Cardiac muscle cell (in vitro differentiated cells and primary cell): Measurements from ENCODE around the gene TYMS. TPM values are rescaled to one million over a fixed set of nuclear protein-coding genes. Genes with fewer than 3 reads are reported as not detected.

ENCODE experiments used
- DNase-seq, 2 donors: peaks; one replicate each; pipeline versions ENCODE4 v3.0.0 to v3.0.0-alpha.2; 2010 to 2017; ENCODE audit warnings: low read depth in 1 of 2, low spot score in 1 of 2
- H3K27ac ChIP-seq: fragments of 200-600 bp; sonication (generic); 2 replicates; pipeline ENCODE4 v1.5.1; 2016
- H3K27me3 ChIP-seq: fragments of 200-600 bp; sonication (generic); 2 replicates; pipeline ENCODE4 v1.6.0; 2016; ENCODE audit warnings: control low read depth
- H3K36me3 ChIP-seq: fragments of 200-600 bp; sonication (generic); 2 replicates; pipeline ENCODE4 v1.5.1; 2016; ENCODE audit warnings: control low read depth
- H3K4me1 ChIP-seq: fragments of 200-600 bp; sonication (generic); 2 replicates; pipeline ENCODE4 v1.8.1; 2017; ENCODE audit warnings: low read depth, mild to moderate bottlenecking, mixed run types
- H3K4me3 ChIP-seq: fragments of 200-600 bp; sonication (generic); 2 replicates; pipeline ENCODE4 v1.5.1; 2016; ENCODE audit warnings: mild to moderate bottlenecking
- H3K9me3 ChIP-seq: fragments of 200-600 bp; sonication (generic); 2 replicates; pipeline ENCODE4 v1.5.1; 2017; ENCODE audit warnings: low read depth, mild to moderate bottlenecking, control low read depth
- polyA plus RNA-seq: library from polyadenylated mRNA; unstranded; fragments of >200 nt; fragmentation: Nextera tagmentation; extraction: Ambion mirVana; gene quantifications from 2 replicates; pipeline ENCODE4 v1.2.1, GENCODE V29; 2016
- total RNA-seq: library from RNA; depleted of rRNA; stranded (reverse); fragments of >200 nt; gene quantifications from 2 replicates; pipeline ENCODE4 v1.2.3, GENCODE V29; 2016
- TF ChIP-seq, protein P1 (sequence below): IDR thresholded peaks from 2 replicates; pipeline ENCODE4 v1.5.1; 2012; ENCODE audit warnings: low read depth, mild to moderate bottlenecking, low read length

TYMS gene
- total and polyA plus RNA-seq, 2 experiments from 2014 or later, result 86.5 to 177 TPM

GRCh38 chr18:631560-631959 lies 25.9 kb upstream of the TYMS start:
- Histone ChIP-seq H3K4me1 (no peaks in the 10 kb centered on the region), H3K9me3 (no peaks in the 10 kb centered on the region), H3K36me3 (no peaks in the 10 kb centered on the region), H3K27me3 (no peaks in the 10 kb centered on the region), H3K27ac (no peak overlapping the region), H3K4me3 (no peak overlapping the region)
- no peak for DNase-seq
- TF ChIP-seq, protein P1, sequence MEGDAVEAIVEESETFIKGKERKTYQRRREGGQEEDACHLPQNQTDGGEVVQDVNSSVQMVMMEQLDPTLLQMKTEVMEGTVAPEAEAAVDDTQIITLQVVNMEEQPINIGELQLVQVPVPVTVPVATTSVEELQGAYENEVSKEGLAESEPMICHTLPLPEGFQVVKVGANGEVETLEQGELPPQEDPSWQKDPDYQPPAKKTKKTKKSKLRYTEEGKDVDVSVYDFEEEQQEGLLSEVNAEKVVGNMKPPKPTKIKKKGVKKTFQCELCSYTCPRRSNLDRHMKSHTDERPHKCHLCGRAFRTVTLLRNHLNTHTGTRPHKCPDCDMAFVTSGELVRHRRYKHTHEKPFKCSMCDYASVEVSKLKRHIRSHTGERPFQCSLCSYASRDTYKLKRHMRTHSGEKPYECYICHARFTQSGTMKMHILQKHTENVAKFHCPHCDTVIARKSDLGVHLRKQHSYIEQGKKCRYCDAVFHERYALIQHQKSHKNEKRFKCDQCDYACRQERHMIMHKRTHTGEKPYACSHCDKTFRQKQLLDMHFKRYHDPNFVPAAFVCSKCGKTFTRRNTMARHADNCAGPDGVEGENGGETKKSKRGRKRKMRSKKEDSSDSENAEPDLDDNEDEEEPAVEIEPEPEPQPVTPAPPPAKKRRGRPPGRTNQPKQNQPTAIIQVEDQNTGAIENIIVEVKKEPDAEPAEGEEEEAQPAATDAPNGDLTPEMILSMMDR, result no peak

DNA sequence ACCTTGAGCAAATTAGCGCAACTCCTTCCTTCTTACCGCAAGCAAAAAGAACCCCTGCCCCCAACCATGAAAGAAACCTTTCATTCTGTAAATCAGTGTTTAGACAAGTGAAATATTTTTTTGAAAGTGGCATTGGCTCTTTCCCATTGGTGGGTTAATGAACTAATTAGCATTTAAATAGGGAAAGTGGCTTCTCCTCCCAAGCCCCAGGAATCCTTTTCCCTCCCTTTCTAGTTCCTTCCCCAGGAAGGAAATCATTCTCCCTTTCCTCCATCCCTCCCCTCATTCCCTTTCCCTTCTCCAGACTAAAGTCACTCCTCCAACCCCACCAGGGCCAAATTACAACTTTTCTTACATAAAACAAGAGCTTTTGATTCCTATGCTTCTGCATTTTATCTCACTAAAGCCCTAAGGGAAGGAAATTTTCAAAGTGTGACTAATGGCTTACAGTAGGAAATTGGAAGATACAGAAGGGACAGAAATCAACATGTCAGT lies 22.9 kb upstream of the TYMS start:
- no peak overlapping the region for H3K4me3 ChIP-seq
- TF ChIP-seq, protein P1, result no peak
- H3K4me1 ChIP-seq, result no peaks in the 10 kb centered on the region
- H3K27ac ChIP-seq, result no peak overlapping the region
- no peaks in the 10 kb centered on the region for H3K36me3 ChIP-seq
- no peaks in the 10 kb centered on the region for H3K9me3 ChIP-seq
- DNase-seq, result no peak
- no peaks in the 10 kb centered on the region for H3K27me3 ChIP-seq

DNA sequence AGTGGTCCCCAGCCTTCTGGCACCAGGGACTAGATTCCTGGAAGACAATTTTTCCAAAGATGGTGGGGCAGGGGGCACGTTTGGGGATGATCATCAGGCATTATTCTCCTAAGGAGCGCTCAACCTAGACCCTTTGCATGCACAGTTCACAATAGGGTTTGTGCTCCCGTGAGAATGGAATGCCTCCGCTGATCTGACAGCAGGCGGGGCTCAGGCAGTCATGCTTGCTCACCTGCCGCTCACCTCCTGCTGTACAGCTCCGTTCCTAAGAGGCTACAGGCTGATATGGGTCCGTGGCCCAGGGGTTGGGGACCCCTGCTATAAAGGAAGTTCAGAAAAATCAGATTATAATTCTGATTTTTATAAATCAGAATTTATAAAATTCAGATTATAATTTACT lies 22.3 kb upstream of the TYMS start:
- Histone ChIP-seq H3K4me3 (no peak overlapping the region), H3K4me1 (no peaks in the 10 kb centered on the region), H3K36me3 (no peaks in the 10 kb centered on the region), H3K27ac (no peak overlapping the region), H3K9me3 (no peaks in the 10 kb centered on the region), H3K27me3 (no peaks in the 10 kb centered on the region)
- DNase-seq, result peak in 1 of 2 donors; percentile 4
- TF ChIP-seq, protein P1, result no peak

- no peak overlapping the region for H3K27ac ChIP-seq
- H3K4me1 ChIP-seq, result no peaks in the 10 kb centered on the region
- H3K27me3 ChIP-seq, result no peaks in the 10 kb centered on the region
- H3K9me3 ChIP-seq, result no peaks in the 10 kb centered on the region
- no peaks in the 10 kb centered on the region for H3K36me3 ChIP-seq
- TF ChIP-seq, protein P1, result no peak
- DNase-seq, result no peak
- H3K4me3 ChIP-seq, result no peak overlapping the region
Measured at GRCh38 chr18:641224-641623, 16.2 kb upstream of the TYMS start.

DNA sequence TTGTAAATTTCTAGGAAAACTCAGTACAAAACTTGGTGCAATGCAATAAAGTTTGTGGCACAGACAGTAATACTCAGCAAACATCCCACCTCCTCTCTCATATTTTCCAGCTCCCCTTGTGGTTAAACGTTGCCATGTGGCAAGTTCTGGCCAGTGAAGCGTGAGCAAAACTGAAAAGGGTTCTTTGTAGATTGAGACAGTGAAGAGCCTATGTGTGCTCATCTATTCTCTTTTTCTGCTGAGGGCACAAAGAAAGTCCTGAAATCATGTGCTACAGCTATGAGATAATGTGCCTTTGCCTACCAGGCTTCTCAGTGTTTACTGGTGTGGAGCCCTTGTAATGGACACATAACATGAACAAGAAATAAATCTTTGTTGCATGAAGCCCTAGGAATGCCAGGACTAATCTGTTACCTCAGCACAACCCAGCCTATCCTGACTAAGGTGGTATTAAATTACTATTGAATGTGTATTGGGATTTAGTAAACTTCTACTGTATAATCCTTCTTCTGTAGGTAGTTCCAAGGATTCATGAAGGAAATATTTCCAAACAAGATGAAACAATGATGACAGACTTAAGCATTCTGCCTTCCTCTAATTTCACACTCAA lies 13.0 kb upstream of the TYMS start:
- Histone ChIP-seq H3K36me3 (no peaks in the 10 kb centered on the region), H3K4me3 (no peak overlapping the region), H3K9me3 (no peaks in the 10 kb centered on the region), H3K4me1 (no peaks in the 10 kb centered on the region), H3K27me3 (no peaks in the 10 kb centered on the region), H3K27ac (no peak overlapping the region)
- TF ChIP-seq, protein P1, result no peak
- no peak for DNase-seq
